ENCODE data around the gene PLEKHB1.
"Not testable (repeated sequence)": the region's sequence is repeated elsewhere in the genome, so short reads cannot be mapped to it uniquely, and the experiment has no call there.

PLEKHB1 gene

GRCh38 chr11:73648571-73649046 lies 2.2 kb downstream of the PLEKHB1 start:
- no peak for DNase-seq

GRCh38 chr11:73649206-73649605 lies 2.8 kb downstream of the PLEKHB1 start:
- no peak for DNase-seq

- no peak for DNase-seq
Measured at GRCh38 chr11:73650400-73650799, 4.0 kb downstream of the PLEKHB1 start.

DNA sequence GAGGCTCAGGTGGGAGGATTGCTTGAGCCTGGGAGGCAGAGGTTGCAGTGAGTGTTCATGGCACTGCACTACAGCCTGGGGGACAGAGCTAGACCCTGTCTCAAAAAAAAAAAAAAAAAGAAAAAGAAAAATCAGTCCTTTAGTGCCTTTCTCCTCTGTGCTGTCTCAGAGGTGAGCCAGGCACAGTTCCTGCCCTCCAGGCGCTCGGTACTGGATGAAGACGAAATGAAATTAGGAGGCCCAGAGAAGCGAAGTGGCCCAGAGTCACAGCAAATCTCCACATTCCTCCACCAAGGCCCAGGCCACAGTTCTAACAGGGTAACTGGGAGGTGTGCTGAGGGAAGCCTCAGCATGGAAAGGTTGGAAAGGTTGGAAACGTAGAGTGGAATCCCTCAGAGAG lies 4.9 kb downstream of the PLEKHB1 start:
- no peak for DNase-seq

DNA sequence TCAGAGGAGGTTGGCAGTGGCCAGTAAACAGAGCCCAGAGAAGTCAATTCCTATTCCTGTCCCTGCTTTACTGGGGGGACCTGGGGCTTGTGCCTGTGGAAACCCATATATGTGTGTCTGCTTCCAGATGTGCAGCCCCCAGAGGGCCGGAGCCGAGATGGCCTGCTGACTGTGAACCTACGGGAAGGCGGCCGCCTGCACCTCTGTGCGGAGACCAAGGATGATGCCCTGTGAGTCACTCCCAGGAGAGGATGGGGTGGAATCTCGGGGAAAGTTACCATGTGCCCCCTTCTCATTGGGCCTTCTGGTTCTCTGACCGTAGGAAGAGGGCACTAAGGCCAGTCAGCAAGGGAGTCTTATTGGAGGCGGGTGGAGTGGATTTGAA lies 5.3 kb downstream of the PLEKHB1 start:
- no peak for DNase-seq

- DNase-seq = no peak
Measured at GRCh38 chr11:73652046-73652730, 5.8 kb downstream of the PLEKHB1 start.

- DNase-seq = no peak
Measured at GRCh38 chr11:73652856-73653559, 6.6 kb downstream of the PLEKHB1 start.

- no peak for DNase-seq
Measured at GRCh38 chr11:73653996-73654395, 7.6 kb downstream of the PLEKHB1 start.

DNA sequence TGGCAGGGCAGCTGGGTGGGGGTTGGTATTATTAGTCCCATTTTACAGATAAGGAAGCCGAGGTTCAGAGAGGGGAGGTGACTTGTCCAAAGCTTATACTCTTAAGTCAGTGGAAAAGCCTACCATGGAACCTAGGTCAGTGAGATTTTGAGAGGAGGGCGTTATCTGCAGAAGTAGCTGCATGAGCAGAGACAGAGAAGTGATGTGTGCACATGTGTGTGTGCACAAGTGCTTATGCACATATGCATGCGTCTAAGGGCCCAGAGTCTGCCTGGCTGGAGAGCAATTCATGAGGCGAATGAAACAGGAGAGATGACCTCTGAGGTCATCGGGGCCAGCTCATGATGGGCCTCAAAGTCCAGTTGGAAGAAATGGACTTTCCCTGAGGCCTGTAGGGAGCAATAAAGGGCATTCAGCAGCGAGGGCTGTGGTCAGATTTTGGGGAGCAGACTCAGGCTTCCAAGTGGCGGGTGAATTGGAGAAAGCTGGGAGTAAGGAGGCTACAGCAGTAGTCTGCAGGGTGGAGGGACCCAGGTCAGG lies 8.2 kb downstream of the PLEKHB1 start:
- DNase-seq = no peak

GRCh38 chr11:73655686-73656085 lies 9.3 kb downstream of the PLEKHB1 start:
- DNase-seq = no peak

DNA sequence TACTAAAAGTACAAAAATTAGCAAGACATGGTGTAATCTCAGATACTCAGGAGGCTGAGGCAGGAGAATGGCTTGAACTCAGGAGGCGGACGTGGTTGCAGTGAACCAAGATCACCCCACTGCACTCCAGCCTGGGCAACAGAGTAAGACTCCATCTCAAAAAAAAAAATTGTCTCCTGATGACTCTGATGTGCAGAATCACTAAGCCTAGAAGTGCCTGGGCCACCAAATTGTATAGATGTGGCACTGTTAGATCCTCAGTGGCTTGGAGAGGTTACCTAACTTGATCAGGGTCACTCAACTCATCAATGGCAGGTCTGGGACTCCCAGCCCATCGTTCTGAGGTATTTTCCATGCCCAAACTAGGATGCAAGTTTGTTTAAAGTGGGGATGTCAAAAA lies 10.6 kb downstream of the PLEKHB1 start:
- no peak for DNase-seq

DNA sequence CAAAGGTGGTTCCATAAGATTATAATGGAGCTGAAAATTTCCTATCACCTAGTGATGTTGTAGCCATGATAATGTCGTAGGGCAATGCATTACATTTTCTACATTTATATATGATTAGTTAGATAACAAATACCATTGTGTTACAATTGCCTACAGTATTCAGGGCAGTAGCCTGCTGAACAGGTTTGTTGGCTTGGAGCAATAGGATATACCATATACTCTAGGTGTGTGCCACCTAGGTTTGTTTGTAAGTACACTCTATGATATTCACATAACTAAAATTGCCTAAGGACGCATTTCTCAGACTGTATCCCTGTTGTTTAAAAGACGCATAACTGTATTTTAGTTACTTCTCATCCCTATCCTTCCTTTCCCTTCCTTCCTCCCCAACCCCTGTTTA lies 13.6 kb downstream of the PLEKHB1 start:
- DNase-seq = no peak

GRCh38 chr11:73660497-73661034 lies 14.2 kb downstream of the PLEKHB1 start:
- no peak for DNase-seq

DNA sequence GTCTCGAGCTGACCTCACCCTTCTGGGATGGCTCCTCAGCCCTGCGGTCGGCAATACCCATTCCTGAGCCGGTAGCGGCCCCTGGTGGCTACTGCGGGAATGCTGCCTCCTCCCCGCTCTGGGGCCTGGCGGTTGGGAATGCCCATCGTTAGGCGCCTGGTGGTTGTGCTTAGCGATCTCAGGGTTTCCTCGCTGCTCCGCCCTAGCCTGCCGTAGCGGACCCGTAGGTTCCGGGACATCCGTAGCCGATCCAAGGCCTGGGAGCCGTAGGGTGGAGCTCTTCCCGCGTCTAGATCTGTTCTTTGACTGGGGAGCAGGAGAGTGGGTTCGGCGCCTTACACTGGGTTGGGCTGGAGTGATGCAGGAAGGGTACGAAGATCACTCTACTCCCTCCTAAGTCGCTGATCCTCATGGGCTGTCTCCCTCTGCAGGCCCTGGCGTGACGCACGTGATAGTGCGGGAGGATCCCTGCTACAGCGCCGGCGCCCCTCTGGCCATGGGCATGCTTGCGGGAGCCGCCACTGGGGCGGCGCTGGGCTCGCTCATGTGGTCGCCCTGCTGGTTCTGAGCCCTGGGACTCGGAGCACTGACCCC lies 14.8 kb downstream of the PLEKHB1 start:
- DNase-seq = peak; percentile 87

- DNase-seq = no peak
Measured at GRCh38 chr11:73662445-73663157, 16.2 kb downstream of the PLEKHB1 start.

DNA sequence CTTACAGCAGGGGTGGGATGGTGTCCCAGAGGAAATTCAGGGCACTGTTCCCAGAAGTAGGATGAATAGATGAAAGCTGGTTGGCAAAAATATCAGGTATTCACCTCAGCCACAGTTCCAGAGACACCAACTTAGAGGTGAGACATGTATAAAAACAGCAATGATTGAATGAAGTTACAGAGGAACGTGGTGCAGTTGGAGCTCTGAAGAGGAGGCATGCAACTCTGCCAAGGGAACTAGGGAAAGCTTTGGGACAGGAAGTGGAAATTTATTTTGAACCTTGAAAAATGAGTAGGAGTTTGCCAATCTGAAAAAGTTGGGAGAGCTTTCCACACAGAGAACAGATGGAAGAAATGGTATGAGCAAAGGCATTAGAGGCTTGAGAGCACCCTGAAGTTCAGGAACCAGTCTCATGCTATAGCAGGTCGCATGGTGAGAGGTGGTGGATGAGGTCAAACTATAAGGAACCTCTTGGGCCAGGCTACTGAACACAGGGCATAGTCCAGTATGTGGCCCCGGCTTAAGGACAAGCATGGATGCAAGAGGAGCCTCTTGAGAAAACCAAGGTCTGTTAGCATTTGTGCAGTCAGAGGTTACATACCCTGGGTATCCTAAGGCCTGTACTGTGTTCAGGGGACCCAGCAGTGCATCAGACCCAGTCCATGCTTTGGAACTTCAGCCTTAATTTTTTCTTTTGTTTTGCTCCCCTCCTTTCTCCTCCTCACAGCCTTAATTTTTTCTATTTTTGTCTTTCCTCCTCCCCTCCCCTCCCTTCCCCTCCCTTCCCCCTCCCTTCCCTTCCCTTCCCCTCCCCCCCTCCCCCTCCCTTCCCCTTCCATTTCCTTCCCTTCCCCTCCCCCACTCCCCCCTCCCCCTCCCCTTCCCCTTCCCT lies 17.5 kb downstream of the PLEKHB1 start:
- DNase-seq = no peak

DNA sequence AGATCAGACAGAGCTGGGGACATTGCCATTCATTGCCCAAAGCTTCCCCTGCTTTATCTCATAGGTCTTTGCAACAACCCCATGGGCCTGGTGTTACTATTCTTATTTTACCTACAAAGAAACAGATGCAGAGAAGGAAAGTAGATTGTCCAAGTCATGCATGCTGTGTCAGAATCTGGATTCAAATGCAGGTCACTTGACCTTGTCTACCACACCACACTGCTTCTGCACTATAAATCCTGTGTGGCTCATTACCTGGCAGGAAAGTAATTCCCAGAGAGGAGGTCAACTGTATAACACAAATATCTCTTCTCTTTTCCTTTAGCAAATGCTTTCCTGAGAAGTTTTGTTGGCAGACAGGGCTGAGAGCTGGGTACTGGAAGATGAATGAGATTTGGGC lies 18.5 kb downstream of the PLEKHB1 start:
- DNase-seq = no peak

GRCh38 chr11:73667891-73668290 lies 21.5 kb downstream of the PLEKHB1 start:
- no peak for DNase-seq

GRCh38 chr11:73670808-73671207 lies 24.4 kb downstream of the PLEKHB1 start:
- no peak for DNase-seq

- DNase-seq = no peak
Measured at GRCh38 chr11:73671701-73672100, 25.3 kb downstream of the PLEKHB1 start.

DNA sequence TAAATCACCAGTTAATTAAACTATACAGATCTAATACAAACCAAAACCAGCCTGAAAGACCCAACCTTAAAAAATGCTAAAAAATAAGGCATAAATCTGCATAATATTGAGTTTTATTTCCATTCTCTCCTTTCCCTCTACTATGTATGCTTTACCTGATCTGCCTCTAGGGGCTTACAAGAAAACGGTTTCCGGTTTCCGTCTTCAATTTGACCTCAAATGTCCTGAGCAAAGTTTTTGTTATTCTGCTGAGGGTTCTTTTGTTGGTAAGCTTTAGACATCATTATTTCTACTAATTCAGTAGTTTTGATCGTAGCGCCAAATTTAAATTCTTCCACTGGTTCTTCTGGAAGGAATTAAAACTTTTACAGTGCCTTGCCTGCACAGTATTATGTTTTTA lies 30.2 kb downstream of the PLEKHB1 start:
- not testable (repeated sequence) for DNase-seq

GRCh38 chr11:73680687-73681086 lies 34.3 kb downstream of the PLEKHB1 start:
- DNase-seq = no peak

Data from activated CD4-positive, CD25-positive, alpha-beta regulatory T cell treated with anti-CD3 and anti-CD28 coated beads, Interleukin-2, amount 50 U/mL, for 72 hours (primary cell).